DND-41 (cell line): Measurements from ENCODE around the gene ATP8A2.

Source experiments
- ATAC-seq: fragments of 200-7000 bp; cut with Tn5 transposase; 3 replicates; pipeline ENCODE4 v1.9.1; 2021; ENCODE audit warnings: low read depth; ENCODE audit not compliant: insufficient read depth
- DNase-seq: peaks from one replicate; pipeline ENCODE4 v3.0.0-alpha.2; 2020
- H2AFZ ChIP-seq: 2 replicates; pipeline ENCODE4 v1.6.0; 2012; ENCODE audit warnings: low read depth, low read length
- H3K27ac ChIP-seq: 2 replicates; pipeline ENCODE4 v1.5.1; 2012; ENCODE audit warnings: low read length, inconsistent platforms
- H3K27me3 ChIP-seq: fragments of 200-600 bp; sonication (generic); 2 replicates; pipeline ENCODE4 v1.6.0; 2012; ENCODE audit warnings: low read length, mild to moderate bottlenecking, inconsistent platforms; ENCODE audit not compliant: insufficient read depth, poor library complexity
- H3K36me3 ChIP-seq: 2 replicates; pipeline ENCODE4 v1.5.1; 2012; ENCODE audit warnings: low read length, inconsistent platforms; ENCODE audit not compliant: insufficient read depth
- H3K4me1 ChIP-seq: 2 replicates; pipeline ENCODE4 v1.5.1; 2012; ENCODE audit warnings: mild to moderate bottlenecking, low read length; ENCODE audit not compliant: insufficient read depth
- H3K4me2 ChIP-seq: 2 replicates; pipeline ENCODE4 v1.6.0; 2012; ENCODE audit warnings: mild to moderate bottlenecking, moderate library complexity, low read length, inconsistent platforms; ENCODE audit not compliant: insufficient read depth
- H3K4me3 ChIP-seq, 2 experiments: fragments of 200-600 bp in 1 of 2; shearing (Covaris generic) in 1 of 2; 2 replicates each; pipeline ENCODE4 v1.5.1; 2012 to 2016; ENCODE audit warnings: inconsistent platforms in 2 of 2, low read length in 2 of 2, mild to moderate bottlenecking in 2 of 2, low read depth in 1 of 2, moderate library complexity in 1 of 2
- H3K79me2 ChIP-seq: 2 replicates; pipeline ENCODE4 v1.6.0; 2012; ENCODE audit warnings: low read length, inconsistent platforms; ENCODE audit not compliant: insufficient read depth
- H3K9ac ChIP-seq: 2 replicates; pipeline ENCODE4 v1.6.0; 2012; ENCODE audit warnings: low read depth, mild to moderate bottlenecking, inconsistent platforms, low read length, moderate library complexity
- H3K9me3 ChIP-seq: 2 replicates; pipeline ENCODE4 v1.5.1; 2012; ENCODE audit warnings: low read length, moderate library complexity, mild to moderate bottlenecking, inconsistent platforms; ENCODE audit not compliant: insufficient read depth, severe bottlenecking
- H4K20me1 ChIP-seq: 2 replicates; pipeline ENCODE4 v1.6.0; 2012; ENCODE audit warnings: low read length; ENCODE audit not compliant: insufficient read depth
- EZH2 ChIP-seq: IDR thresholded peaks from 3 replicates; pipeline ENCODE4 v1.6.1; 2012; ENCODE audit warnings: borderline replicate concordance, low read depth, mild to moderate bottlenecking, moderate library complexity, low read length, inconsistent platforms; ENCODE audit not compliant: severe bottlenecking
- TF ChIP-seq, protein P1 (sequence below): IDR thresholded peaks from 2 replicates; pipeline ENCODE4 v1.5.1; 2012; ENCODE audit warnings: borderline replicate concordance, low read length, moderate library complexity, mild to moderate bottlenecking; ENCODE audit not compliant: poor library complexity, severe bottlenecking; ENCODE audit errors: extremely low read depth

Gene ATP8A2

DNA sequence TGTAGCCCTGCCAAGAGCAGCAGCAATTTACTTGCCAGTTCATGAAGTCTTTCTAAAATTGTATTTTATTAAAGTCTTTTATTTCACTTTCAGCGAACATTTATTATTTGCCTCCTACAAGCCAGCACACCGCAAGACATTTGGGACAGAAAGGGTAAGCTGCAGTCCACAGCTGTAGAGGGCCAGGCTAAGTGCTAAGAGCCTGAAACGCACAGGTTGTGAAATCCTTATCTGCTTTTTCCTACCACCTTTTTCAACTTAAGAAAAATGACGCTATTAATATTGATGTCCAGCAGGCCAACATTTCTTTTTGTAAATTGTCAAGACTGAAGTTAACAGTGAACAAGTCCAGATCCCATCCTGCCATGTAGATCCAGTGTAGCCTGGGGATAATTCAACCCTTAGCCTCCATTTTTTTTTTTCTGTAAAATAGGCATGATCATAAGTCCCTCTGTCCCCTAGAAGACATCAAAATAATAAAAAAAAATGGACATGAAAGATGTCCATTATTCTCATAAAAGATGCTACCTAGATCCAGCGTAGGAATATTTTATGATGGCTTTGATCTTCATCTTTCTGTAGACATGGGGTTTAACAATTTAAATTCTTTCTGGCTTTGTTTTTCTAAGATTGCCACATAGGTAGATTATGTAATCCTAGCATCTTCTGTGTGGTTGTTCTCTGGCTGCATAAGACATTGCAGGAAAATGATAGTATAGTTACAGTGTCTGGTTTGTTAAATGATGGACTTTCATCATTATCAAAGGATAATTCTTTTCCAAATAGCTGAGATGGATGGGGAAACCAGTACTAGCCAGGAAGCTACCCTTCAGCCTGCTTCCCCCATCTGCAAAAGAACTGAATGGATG, 551.7 kb downstream of the ATP8A2 start:
- TF ChIP-seq EZH2, result no peak
- TF ChIP-seq, protein P1, sequence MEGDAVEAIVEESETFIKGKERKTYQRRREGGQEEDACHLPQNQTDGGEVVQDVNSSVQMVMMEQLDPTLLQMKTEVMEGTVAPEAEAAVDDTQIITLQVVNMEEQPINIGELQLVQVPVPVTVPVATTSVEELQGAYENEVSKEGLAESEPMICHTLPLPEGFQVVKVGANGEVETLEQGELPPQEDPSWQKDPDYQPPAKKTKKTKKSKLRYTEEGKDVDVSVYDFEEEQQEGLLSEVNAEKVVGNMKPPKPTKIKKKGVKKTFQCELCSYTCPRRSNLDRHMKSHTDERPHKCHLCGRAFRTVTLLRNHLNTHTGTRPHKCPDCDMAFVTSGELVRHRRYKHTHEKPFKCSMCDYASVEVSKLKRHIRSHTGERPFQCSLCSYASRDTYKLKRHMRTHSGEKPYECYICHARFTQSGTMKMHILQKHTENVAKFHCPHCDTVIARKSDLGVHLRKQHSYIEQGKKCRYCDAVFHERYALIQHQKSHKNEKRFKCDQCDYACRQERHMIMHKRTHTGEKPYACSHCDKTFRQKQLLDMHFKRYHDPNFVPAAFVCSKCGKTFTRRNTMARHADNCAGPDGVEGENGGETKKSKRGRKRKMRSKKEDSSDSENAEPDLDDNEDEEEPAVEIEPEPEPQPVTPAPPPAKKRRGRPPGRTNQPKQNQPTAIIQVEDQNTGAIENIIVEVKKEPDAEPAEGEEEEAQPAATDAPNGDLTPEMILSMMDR, result no peak
- no peaks in the 10 kb centered on the region for H3K36me3 ChIP-seq
- H3K27ac ChIP-seq, result no peak overlapping the region
- H3K4me3 ChIP-seq, result no peak overlapping the region
- H3K9me3 ChIP-seq, result no peaks in the 10 kb centered on the region
- H3K27me3 ChIP-seq, result no peaks in the 10 kb centered on the region
- no peak overlapping the region for H3K4me2 ChIP-seq
- no peak overlapping the region for H2AFZ ChIP-seq
- H3K4me1 ChIP-seq, result peaks cover 11% of the 10 kb centered on the region
- no peak overlapping the region for H3K9ac ChIP-seq
- DNase-seq, result no peak
- H4K20me1 ChIP-seq, result no peaks in the 10 kb centered on the region
- no peaks in the 10 kb centered on the region for H3K79me2 ChIP-seq
- ATAC-seq, result no peak

DNA sequence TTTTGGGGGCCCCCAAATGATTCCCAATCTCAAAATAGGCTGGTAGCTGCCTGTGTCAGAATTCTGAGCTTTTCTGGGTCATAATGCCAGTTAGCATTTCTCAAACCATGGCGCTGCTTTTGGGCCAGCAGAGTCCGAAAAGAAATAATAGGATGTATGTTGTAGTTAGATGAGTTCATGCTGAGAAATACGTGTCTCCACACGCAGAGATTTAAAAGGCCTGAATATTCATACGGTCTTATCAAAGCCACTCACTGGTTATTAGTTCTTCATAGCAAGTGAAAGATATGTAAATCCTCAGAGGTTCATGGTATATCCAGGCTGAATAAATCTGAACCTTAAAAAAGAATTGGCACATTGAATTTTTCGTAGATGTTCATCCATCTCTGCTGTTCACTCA, 555.6 kb downstream of the ATP8A2 start:
- Histone ChIP-seq H3K9ac (no peak overlapping the region), H3K27me3 (no peaks in the 10 kb centered on the region), H2AFZ (no peak overlapping the region), H3K36me3 (no peaks in the 10 kb centered on the region), H3K4me2 (no peak overlapping the region), H3K27ac (no peak overlapping the region), H3K79me2 (no peaks in the 10 kb centered on the region), H4K20me1 (no peaks in the 10 kb centered on the region), H3K9me3 (no peaks in the 10 kb centered on the region), H3K4me3 (no peak overlapping the region), H3K4me1 (peaks cover 6% of the 10 kb centered on the region)
- ATAC-seq (no peak), DNase-seq (no peak)
- no peak for TF ChIP-seq EZH2
- TF ChIP-seq, protein P1, result no peak

DNA sequence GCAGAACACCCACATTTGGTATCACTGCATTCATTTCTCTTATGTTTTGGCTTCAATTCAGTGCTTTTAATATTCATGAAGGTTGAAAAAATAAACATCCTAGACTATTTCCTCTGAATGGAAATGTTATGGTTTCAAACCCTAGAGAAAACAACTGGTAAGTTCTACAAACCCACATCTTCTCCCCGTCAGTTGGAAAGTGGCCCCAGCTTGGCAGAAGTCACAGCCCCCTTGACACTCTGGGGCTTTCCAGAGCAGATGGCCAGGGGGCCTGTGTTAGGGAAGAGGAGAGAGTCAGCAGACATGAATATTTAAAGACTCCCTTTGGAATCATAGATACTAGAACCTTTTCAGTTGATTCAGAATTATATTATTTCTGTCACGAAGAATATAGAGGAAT, 556.2 kb downstream of the ATP8A2 start:
- Histone ChIP-seq H4K20me1 (no peaks in the 10 kb centered on the region), H3K4me1 (peaks cover 6% of the 10 kb centered on the region), H3K9me3 (no peaks in the 10 kb centered on the region), H3K36me3 (no peaks in the 10 kb centered on the region), H3K4me2 (no peak overlapping the region), H3K4me3 (no peak overlapping the region), H2AFZ (no peak overlapping the region), H3K79me2 (no peaks in the 10 kb centered on the region), H3K27me3 (no peaks in the 10 kb centered on the region), H3K27ac (no peak overlapping the region), H3K9ac (no peak overlapping the region)
- no peak for ATAC-seq
- no peak for DNase-seq
- no peak for TF ChIP-seq EZH2
- TF ChIP-seq, protein P1, result no peak
